Stimulated activated CD4-positive, alpha-beta T cell treated with anti-CD3 and anti-CD28 coated beads, Interleukin-2, amount 100 ng/mL, for 4 hours (primary cell): ENCODE data around the gene CFAP53.
"Not testable (repeated sequence)": the region's sequence is repeated elsewhere in the genome, so short reads cannot be mapped to it uniquely, and the experiment has no call there.

Source experiments
- DNase-seq: peaks from one replicate; pipeline ENCODE4 v3.0.0-alpha.2; 2020; ENCODE audit warnings: low read depth

CFAP53 gene

GRCh38 chr18:50272568-50272967, 6.3 kb upstream of the CFAP53 start:
- DNase-seq = no peak

- DNase-seq = peak; percentile 61
Observed at GRCh38 chr18:50268022-50268747, 1.9 kb upstream of the CFAP53 start.

- DNase-seq = no peak
Observed at GRCh38 chr18:50262977-50263376, 3.3 kb downstream of the CFAP53 start.

GRCh38 chr18:50250935-50251334, 15.4 kb downstream of the CFAP53 start:
- no peak for DNase-seq

- no peak for DNase-seq
Observed at GRCh38 chr18:50249576-50249975, 16.7 kb downstream of the CFAP53 start.

GRCh38 chr18:50247561-50247960, 18.7 kb downstream of the CFAP53 start:
- no peak for DNase-seq

GRCh38 chr18:50241768-50242167, 24.5 kb downstream of the CFAP53 start:
- DNase-seq = not testable (repeated sequence)

GRCh38 chr18:50240080-50240563, 26.2 kb downstream of the CFAP53 start:
- no peak for DNase-seq

GRCh38 chr18:50232419-50232818, 33.9 kb downstream of the CFAP53 start:
- DNase-seq = no peak

GRCh38 chr18:50231621-50232020, 34.7 kb downstream of the CFAP53 start:
- no peak for DNase-seq

GRCh38 chr18:50220249-50220648, 46.0 kb downstream of the CFAP53 start:
- DNase-seq = not testable (repeated sequence)

GRCh38 chr18:50218432-50219197, 47.7 kb downstream of the CFAP53 start:
- DNase-seq = peak; percentile 15

- DNase-seq = no peak
Observed at GRCh38 chr18:50209311-50209710, 57.0 kb downstream of the CFAP53 start.

- no peak for DNase-seq
Observed at GRCh38 chr18:50207722-50208121, 58.6 kb downstream of the CFAP53 start.

GRCh38 chr18:50203801-50204604, 62.3 kb downstream of the CFAP53 start:
- DNase-seq = no peak

- no peak for DNase-seq
Observed at GRCh38 chr18:50201476-50202018, 64.7 kb downstream of the CFAP53 start.

- DNase-seq = no peak
Observed at GRCh38 chr18:50199921-50200320, 66.4 kb downstream of the CFAP53 start.

- DNase-seq = no peak
Observed at GRCh38 chr18:50199346-50199855, 66.9 kb downstream of the CFAP53 start.

- no peak for DNase-seq
Observed at GRCh38 chr18:50196261-50196660, 70.0 kb downstream of the CFAP53 start.

GRCh38 chr18:50195689-50196088, 70.6 kb downstream of the CFAP53 start:
- no peak for DNase-seq

- DNase-seq = peak; percentile 26
Observed at GRCh38 chr18:50194631-50195532, 71.4 kb downstream of the CFAP53 start, which contains the start of gene MYO5B. MYO5B (minus strand) TSS chr18:50195147; CDS start chr18:50194793, 354 bp downstream.
